OCI-LY7 (cell line): ENCODE measurements around the gene NALCN. TPM values are rescaled to one million over a fixed set of nuclear protein-coding genes. Genes with fewer than 3 reads are reported as not detected.

ENCODE experiments used
- BruUV-seq: library from RNA; stranded (reverse); fragments of 400-500 nt; replicated peaks from 2 replicates; lab custom pipeline; 2021; lab: Mats Ljungman, UMichigan
- CTCF ChIA-PET: fragments of 300-600 bp; sonication (Branson Sonifier 250); formaldehyde crosslinking; loops from one replicate; lab custom pipeline; 2022; ENCODE audit warnings: antibody characterized with exemption; ENCODE audit not compliant: unreplicated experiment; lab: Charles Lee
- POLR2A ChIA-PET: fragments of 300-600 bp; sonication (Branson Sonifier 250); formaldehyde crosslinking; loops from one replicate; lab custom pipeline; 2022; ENCODE audit warnings: antibody characterized with exemption; lab: Charles Lee
- DNase-seq: peaks from one replicate; pipeline ENCODE4 v3.0.0-alpha.2; 2015; ENCODE audit warnings: low spot score
- H2AFZ ChIP-seq: fragments of 200-600 bp; sonication (generic), shearing (Covaris generic); 2 replicates; pipeline ENCODE4 v1.6.1; 2014; ENCODE audit warnings: mild to moderate bottlenecking, antibody characterized with exemption, low read length, moderate library complexity
- H3K27ac ChIP-seq: fragments of 200-600 bp; sonication (generic); 2 replicates; pipeline ENCODE4 v1.5.1; 2014; ENCODE audit warnings: mixed run types, low read depth, mild to moderate bottlenecking, moderate library complexity, low read length, inconsistent platforms; ENCODE audit not compliant: poor library complexity, severe bottlenecking
- H3K36me3 ChIP-seq: fragments of 200-600 bp; sonication (generic); 2 replicates; pipeline ENCODE4 v1.6.1; 2014; ENCODE audit warnings: mild to moderate bottlenecking, antibody characterized with exemption, low read length, moderate library complexity, mixed read lengths; ENCODE audit not compliant: insufficient read depth
- H3K4me1 ChIP-seq: fragments of 200-600 bp; sonication (generic); 2 replicates; pipeline ENCODE4 v1.5.1; 2014; ENCODE audit warnings: mild to moderate bottlenecking, low read length; ENCODE audit not compliant: insufficient read depth, poor library complexity, severe bottlenecking
- H3K4me2 ChIP-seq: fragments of 200-600 bp; sonication (generic); 2 replicates; pipeline ENCODE4 v1.6.1; 2014; ENCODE audit warnings: mild to moderate bottlenecking, low read length
- H3K4me3 ChIP-seq: fragments of 200-600 bp; sonication (generic); 2 replicates; pipeline ENCODE4 v1.5.1; 2014; ENCODE audit warnings: mild to moderate bottlenecking, low read depth, low read length; ENCODE audit not compliant: poor library complexity, severe bottlenecking
- H3K79me2 ChIP-seq: fragments of 200-600 bp; sonication (generic); 2 replicates; pipeline ENCODE4 v1.6.1; 2016; ENCODE audit warnings: low read depth, mild to moderate bottlenecking, low read length, moderate library complexity, mixed read lengths; ENCODE audit not compliant: insufficient read depth
- H3K9me2 ChIP-seq: fragments of 200-600 bp; sonication (generic); 2 replicates; pipeline ENCODE4 v1.6.1; 2016; ENCODE audit warnings: mild to moderate bottlenecking, low read length, mixed read lengths; ENCODE audit not compliant: insufficient read depth
- H3K9me3 ChIP-seq: fragments of 200-600 bp; sonication (generic); 2 replicates; pipeline ENCODE4 v1.6.1; 2014; ENCODE audit warnings: mild to moderate bottlenecking, mixed run types, low read length, mixed read lengths
- H4K20me1 ChIP-seq: fragments of 200-600 bp; sonication (generic); 2 replicates; pipeline ENCODE4 v1.6.1; 2014; ENCODE audit warnings: mild to moderate bottlenecking, antibody characterized with exemption, low read length, moderate library complexity, mixed read lengths; ENCODE audit not compliant: insufficient read depth
- CTCF ChIP-seq: fragments of 200-600 bp; sonication (generic); conservative IDR thresholded peaks from 2 replicates; pipeline ENCODE4 v1.5.1; 2014; ENCODE audit warnings: mild to moderate bottlenecking, antibody characterized with exemption, low read length, moderate library complexity, mixed read lengths
- EZH2phosphoT487 ChIP-seq: fragments of 200-600 bp; sonication (generic); IDR thresholded peaks from 2 replicates; pipeline ENCODE4 v1.6.1; 2018; ENCODE audit warnings: low read depth, borderline replicate concordance, mild to moderate bottlenecking, mixed run types, antibody characterized with exemption, low read length, moderate library complexity, mixed read lengths
- intact Hi-C: fragments of 100-400 bp; cut with micrococcal nuclease; formaldehyde crosslinking; loops from one replicate; pipeline ENCODE4 v1.10.0; 2022; ENCODE audit not compliant: unreplicated experiment
- total RNA-seq, 2 experiments: library from RNA; depleted of rRNA in 1 of 2; stranded (reverse); fragments of >200 nt in 1 of 2; shearing (Covaris generic) in 1 of 2; gene quantifications; 2 replicates each; pipeline ENCODE4 v1.2.3, GENCODE V29; 2014 to 2022

Gene NALCN
- total RNA-seq, 2 experiments from 2014 or later = not detected

GRCh38 chr13:101146101-101146898 lies 270.0 kb downstream of the NALCN start:
- Histone ChIP-seq H2AFZ (no peak overlapping the region), H3K4me1 (no peaks in the 10 kb centered on the region), H3K9me2 (no peaks in the 10 kb centered on the region), H3K4me2 (no peak overlapping the region), H3K9me3 (no peaks in the 10 kb centered on the region), H3K36me3 (no peaks in the 10 kb centered on the region), H4K20me1 (no peaks in the 10 kb centered on the region), H3K79me2 (no peaks in the 10 kb centered on the region), H3K27ac (no peak overlapping the region), H3K4me3 (no peak overlapping the region)
- intact Hi-C loops = loop anchor here (5.0 kb wide), 1 partner anchor 611 kb away; no protein-coding TSS in a partner anchor
- DNase-seq = no peak
- BruUV-seq = no TSS peak
- POLR2A ChIA-PET = no interaction called here
- TF ChIP-seq EZH2phosphoT487 (no peak), CTCF (no peak)
- CTCF ChIA-PET = no interaction called here

- Histone ChIP-seq H3K4me3 (no peak overlapping the region), H3K4me2 (no peak overlapping the region), H3K36me3 (no peaks in the 10 kb centered on the region), H3K27ac (no peak overlapping the region), H2AFZ (no peak overlapping the region), H3K4me1 (no peaks in the 10 kb centered on the region), H3K9me3 (no peaks in the 10 kb centered on the region), H3K79me2 (no peaks in the 10 kb centered on the region), H3K9me2 (no peaks in the 10 kb centered on the region), H4K20me1 (no peaks in the 10 kb centered on the region)
- TF ChIP-seq EZH2phosphoT487 (no peak), CTCF (peak; percentile 77)
- intact Hi-C loops = loop anchor here (5.0 kb wide), 1 partner anchor 612 kb away; no protein-coding TSS in a partner anchor
- DNase-seq = peak; percentile 38
- BruUV-seq = no TSS peak
- CTCF ChIA-PET = no interaction called here
- POLR2A ChIA-PET = no interaction called here
Observed at GRCh38 chr13:101144808-101145419, 271.4 kb downstream of the NALCN start.

GRCh38 chr13:101140936-101141335 lies 275.4 kb downstream of the NALCN start:
- TF ChIP-seq CTCF (no peak), EZH2phosphoT487 (no peak)
- Histone ChIP-seq H3K27ac (no peak overlapping the region), H3K9me2 (no peaks in the 10 kb centered on the region), H3K79me2 (no peaks in the 10 kb centered on the region), H3K4me2 (no peak overlapping the region), H3K4me3 (no peak overlapping the region), H3K36me3 (no peaks in the 10 kb centered on the region), H4K20me1 (no peaks in the 10 kb centered on the region), H2AFZ (no peak overlapping the region), H3K4me1 (no peaks in the 10 kb centered on the region), H3K9me3 (no peaks in the 10 kb centered on the region)
- DNase-seq = no peak
- no TSS peak for BruUV-seq
- intact Hi-C loops = no loop called here
- ChIA-PET CTCF (no interaction called here), POLR2A (no interaction called here)
